HG02840 (cell line): ENCODE data around the gene TMEM132D.
"Not testable (repeated sequence)": the region's sequence is repeated elsewhere in the genome, so short reads cannot be mapped to it uniquely, and the experiment has no call there.

Experiments
- ATAC-seq: cut with Tn5 transposase; IDR thresholded peaks from one replicate; pipeline ENCODE4 v1.9.1; 2021; ENCODE audit warnings: mild to moderate bottlenecking, moderate library complexity, moderate number of reproducible peaks; ENCODE audit not compliant: unreplicated experiment, low FRiP score

The TMEM132D gene

DNA sequence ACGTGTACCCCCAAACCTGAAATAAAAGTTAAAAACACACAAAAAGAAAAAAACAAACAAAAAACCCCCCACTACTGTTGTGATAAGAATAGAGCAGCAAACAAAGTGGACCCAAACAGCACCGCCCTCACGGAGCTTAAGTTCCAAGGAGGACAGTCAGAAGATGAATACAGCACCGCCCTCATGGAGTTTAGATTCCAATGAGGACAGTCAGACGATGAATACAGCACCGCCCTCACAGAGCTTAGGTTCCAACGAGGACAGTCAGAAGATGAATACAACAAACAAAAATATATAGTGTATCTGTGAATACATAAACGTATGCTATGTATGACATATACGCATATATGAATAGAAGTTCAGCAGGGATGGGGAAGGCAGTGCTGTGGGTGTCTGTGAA is 696.7 kb downstream of the TMEM132D start:
- no peak for ATAC-seq

DNA sequence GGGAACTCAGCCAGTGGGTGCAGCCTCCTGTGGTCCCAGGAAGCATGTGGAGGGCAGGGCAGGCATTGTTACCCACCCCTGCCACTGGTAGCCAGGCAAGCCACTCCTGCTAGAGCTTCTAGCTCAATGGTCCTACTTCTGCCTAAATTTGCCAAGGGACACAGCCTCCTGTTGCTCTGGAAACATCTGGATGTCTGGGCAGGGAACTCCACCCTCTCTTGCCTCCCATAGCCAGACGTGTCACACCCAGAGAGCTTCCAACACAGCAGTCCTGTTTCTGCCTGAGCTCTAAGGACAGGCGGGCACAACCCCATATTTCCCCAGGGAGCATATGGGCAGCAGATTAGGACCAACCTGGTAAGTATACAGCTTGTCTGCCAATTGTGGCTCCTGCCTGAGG is 700.4 kb downstream of the TMEM132D start:
- ATAC-seq: no peak

DNA sequence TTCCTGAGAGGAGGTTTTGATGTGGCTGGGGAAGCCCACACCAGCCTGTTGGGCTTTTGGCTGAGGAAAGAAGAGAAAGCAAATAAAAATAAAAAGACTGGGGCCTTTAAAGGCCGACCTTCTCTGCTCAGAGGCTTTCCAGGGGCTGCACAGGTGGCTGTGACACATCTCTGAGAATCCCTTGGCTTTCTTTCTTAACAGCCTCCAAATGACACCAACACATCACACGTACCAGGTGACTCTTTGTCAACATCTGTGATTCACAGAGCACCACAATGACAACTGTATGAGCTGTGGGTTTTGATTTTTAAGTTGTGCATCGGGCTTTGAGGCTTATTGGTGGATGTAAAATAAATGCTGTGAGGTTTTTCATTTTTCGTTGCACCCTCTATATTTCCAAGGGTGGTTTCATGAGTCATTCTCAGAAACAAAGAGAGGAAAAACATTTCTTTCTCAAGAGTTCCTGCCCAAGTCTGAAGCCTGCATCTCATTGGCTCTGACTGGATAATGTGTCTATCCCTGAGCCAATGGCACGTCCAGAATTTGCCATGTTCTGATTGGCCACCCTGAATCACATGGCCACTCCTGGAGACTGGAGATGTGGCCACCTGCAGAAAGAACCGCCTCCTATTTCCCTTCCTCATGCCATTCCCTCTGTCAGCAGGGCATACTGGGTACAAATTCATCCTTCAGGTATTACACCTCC is 701.6 kb downstream of the TMEM132D start:
- no peak for ATAC-seq

DNA sequence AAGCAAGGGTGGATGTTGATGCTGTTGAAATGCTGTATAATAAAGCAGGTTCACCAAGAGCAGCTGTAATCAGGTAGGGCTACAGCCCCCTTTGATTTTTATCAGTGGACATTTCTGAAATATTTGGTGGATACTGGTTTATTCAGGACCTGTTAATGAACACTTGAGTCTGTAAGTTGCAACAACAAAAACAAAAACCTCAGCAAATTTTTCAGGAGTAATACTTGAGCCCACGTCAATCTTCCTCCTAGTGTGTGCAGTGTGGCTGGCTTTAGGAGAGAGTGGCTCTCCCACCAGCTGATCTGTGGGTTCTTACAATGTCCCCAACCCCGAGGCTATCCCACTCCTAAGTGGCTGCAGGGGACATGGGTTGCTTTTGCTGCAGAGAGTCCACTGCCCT is 702.8 kb downstream of the TMEM132D start:
- ATAC-seq: no peak

DNA sequence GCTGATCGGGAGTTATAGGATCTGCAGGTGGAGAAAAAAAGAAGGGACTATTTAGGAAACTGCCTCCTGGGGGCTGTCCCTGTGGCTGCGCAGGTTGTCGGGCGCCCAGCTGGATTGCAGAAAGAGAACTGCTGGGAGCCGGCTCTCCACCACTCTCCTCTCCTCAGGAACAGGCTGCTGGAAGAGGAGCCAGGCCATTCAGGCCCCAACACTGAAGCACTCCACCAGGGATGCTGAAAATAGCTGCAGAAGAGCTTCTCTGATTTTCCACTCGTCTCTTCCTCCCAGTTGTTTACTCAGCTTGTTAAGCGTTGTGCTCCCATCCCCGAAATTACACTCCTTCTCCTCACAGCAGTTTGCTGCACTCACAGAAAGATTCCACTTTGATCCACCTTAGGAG is 703.2 kb downstream of the TMEM132D start:
- no peak for ATAC-seq

DNA sequence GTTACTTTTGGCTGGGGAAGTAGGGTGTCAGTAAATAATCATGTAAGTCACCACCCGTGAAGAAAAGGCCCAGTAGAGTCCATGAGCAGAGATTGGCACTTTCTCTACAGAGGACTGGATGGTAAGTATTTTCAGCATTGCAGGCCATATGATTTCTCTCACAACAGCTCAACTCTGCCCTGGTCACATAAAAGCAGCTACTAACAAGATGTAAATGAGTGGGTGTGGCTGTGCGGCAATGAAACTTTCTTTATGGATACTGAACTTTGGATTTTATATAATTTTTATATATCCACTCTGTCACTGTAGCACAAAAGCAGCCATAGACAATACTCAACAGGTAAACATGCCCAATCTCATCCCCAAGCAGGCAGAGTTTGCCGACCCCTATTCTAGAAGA is 706.9 kb downstream of the TMEM132D start:
- ATAC-seq: no peak

DNA sequence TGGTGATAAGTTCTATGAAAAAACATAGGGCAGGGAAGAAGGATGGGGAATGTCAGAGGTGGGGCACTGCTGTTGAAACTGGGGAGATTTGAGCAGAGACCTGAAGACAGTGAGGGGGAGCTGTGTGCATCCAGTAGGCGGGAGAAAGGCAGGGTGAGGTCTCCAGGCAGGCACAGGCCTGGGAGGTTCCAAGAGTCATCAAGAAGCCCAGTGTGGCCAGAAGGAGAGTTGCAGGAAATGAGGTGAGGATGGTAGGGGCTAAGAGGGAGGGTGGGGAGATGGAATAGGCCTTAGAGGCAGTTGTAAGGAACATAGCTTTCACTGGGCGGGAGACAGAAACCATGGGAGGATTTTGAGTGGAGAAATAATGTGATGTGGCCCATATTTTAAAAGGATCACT is 708.7 kb downstream of the TMEM132D start:
- ATAC-seq: no peak

DNA sequence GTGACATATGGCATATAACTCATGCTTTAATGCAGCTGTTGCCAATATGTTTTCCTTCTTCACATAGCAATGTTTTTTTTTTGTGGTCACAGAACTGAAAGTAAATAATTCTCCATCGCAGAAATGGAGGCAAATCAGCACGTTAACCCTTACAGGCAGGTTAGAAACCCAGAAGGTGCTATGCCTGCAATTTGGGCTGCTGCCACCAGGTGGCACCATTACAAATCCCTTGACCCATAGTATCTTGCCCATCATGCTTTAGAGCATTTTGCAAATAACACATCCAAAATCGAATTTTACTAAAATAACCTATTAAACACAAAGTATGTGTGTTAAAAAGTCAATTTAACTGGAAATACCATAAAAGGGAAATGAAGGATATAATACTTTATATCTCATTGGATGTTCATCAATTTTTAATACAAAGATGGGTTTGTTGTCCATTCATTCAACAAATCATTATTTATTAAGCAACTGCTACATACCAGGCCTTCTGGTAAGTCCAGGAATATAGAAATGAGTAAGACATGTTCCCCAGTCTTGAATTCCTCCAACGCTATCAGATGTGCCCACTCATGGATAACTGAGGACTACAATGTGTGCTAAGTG is 710.5 kb downstream of the TMEM132D start:
- ATAC-seq: no peak

DNA sequence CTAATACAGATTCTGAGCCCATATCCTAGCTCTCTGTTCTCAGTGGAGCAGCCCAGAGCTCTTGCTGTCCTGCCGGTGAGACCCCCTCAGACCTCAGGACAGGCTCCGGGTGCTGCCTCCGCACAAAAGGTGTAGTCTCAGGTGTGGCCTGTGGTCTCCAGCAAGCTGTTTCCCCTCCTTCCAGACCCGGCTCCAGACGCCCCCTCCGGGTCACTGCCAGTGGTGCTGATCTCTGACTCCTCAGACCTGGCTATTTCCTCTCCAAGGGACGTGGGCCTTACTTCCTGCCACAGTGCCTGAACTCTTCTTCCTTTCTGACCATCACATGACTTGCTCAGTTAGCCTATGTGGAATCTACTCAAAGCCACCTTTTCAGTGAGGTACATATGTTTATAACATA is 713.0 kb downstream of the TMEM132D start:
- no peak for ATAC-seq

DNA sequence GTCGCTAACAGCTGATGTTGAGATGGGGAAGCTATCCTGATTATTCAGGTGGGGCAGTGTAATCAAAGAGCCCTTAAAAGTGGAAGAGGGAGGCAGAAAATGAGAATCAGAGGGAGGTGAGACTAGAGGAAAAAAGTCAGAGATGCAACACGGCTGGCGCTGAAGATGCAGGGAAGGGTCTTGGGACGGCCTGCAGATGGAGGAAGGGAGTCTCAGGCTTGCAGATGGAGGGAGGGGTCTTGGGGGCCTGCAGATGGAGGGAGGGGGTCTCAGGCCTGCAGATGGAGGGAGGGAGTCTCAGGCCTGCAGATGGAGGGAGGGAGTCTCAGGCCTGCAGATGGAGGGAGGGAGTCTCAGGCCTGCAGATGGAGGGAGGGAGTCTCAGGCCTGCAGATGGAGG is 713.9 kb downstream of the TMEM132D start:
- not testable (repeated sequence) for ATAC-seq

DNA sequence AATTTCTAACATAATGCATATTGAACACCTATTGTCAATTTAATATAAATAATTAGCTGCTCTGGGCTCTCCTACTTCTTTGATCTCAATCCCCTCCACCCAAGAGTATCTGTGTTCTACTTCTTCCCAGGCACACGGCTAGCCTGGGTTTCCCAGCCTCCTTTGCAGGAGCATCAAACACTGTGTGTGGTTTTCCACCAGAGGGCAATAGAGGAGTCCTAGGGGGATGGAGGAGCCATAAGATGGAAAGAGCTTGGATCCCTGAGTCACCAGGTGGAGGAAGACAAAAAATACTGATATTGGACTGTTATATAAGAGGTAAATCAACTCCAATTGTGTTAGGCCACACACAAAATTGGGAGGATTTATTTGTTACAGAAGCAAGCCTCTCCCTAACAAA is 716.9 kb downstream of the TMEM132D start:
- ATAC-seq: no peak

DNA sequence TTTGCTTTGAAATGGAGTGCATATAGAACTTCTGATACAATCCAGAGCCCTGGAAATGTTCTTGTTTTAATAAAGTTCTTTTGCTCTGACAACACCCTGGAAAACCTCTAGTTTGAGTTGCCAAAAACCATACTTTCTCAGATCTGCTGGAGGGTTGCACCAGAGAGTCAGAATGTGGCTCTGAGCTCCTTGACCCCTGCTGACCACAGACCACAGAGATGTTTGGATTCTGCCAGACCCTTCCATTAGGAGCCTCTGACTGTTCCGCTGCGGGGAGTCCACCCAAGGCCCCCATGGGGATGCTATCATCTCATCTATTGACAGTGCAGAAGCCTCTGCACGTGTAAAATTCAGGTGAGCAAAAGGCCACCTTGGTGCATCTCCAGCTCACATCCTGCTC is 718.0 kb downstream of the TMEM132D start:
- no peak for ATAC-seq

DNA sequence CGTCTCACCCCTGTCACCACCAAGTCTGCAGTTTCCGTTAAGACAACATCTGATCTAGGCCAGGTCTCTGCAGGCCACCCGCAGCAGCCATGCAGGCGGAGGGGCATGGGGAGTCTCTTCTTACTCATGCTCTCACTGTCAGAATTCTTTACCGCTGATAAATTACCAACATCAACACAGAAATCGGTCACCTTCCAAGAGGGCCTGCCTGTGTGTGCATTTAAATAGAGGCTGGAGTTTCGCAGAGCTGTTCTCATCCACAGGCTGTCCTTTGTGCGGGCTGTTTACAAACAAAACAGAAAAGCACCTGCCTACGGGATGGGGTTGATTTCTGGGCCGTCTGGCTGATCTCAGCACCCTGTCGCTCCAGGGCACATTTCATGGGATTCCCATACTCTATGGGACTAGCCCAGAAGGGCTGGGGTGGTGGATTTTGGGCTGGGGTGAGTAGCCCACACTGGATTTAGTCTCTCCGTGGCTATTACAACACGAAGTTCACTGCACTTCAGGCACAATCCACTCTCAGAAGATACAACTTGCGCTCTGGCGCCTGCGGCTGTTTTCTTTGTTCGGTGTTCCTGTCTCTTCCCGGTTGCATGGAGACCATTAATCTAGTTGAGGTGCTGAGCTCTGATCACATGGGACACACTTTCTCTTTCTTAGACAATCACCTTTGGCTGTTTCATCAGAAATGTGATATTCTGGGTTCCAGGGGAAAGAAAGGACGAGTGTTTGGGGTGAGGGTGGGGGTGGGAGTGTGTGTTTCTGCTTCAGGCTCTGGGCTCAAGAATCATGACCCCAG is 719.5 kb downstream of the TMEM132D start:
- ATAC-seq: no peak

DNA sequence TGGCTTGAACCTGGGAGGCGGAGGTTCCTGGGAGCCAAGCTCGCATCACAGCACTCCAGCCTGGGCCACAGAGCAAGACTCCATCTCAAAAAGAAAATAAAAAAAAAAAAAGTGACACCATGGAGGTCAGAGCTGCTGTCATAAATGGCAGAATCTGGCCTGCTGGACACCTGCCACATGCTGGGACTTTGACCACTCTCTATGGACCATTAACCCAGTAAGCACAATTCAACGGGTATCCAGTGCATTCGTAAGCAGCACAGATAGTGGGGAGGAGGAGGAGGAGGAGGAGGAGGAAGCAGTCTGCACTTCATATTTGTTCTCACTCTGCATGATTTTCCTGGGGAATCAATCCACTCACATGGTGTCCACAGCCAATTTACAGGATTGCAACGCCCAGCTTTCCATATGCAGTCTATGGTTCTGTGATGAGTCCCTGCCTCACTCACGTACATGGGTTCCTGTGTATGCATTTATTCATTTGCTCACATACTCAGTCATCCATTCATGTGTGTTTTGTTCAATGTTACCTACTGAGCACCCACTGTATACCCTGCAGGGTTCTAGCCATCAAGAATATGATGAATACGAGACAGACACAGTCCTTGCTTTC is 723.8 kb downstream of the TMEM132D start:
- no peak for ATAC-seq

DNA sequence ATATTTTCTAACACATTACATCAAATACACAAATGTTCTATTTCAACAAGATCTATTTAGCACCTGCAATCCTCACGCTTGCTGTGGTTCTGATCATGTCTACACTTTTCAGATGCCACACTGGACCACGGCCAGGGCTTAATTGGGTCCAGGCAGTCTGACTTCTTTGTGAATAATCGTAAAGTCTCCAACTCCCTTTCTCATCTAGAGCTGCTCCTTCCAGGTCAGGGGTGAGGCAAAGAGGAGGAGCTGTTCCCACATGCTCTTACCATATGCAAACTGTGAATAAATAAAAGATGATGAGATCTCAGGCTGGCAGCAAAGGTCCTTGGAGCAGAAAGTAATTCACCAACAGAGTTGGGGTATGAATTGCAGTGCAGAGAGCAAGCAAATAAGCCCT is 733.9 kb downstream of the TMEM132D start:
- ATAC-seq: no peak

DNA sequence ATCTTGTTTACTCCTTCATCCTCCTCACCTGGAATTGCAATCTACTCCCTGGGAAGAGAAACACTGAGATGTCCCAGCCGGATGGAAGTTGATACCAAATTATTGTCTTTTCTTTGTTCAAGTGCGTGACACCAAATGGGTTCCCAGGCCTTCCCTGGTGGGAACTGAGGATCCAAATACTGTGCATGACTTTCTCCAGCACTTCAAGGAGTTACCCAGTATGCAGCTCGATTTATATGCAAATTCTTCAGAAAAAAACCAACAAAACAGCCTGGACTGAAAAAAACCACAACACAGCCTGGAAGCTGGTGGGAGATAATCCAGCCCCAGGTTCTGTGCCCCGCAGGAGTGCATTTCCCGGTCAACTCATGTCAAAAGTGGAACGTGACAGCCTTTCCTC is 740.0 kb downstream of the TMEM132D start:
- no peak for ATAC-seq

DNA sequence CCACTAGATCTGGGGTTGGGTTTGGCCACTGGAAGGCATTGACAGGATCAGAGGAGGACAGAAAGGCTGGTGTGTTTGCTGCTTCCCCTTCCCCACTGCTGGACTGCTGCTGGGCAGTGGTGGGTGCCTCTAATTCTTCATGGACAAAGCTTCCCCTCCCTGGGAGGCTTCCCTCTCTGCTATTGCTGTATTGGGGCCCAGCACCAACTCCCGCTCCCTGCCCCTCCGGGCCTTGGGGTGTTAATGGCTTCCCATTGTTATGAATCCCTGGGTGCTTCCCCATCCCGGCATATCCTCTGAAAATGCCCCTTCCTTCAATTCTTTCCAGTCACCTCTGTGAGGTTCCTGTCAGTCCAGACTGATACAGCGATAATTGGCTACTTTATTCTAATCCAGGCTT is 740.4 kb downstream of the TMEM132D start:
- no peak for ATAC-seq

DNA sequence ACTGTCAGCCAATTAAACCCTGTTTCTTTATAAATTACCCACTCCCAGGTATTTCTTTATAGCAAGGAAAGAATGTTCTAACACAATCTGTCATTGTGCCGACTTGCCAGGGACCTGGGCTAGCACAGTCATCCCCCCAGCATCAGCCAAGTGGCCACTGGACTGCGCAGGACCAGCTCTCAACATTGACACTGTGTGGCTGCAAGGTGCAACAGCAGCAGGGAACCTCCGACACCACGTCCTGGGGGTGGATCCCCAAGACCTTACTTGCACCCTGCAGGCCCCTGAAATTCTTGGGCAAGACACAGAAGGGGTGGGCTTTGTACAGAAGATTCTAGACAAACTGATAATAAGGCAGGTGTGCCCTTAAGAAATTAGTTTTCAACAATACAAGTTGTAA is 741.0 kb downstream of the TMEM132D start:
- no peak for ATAC-seq

DNA sequence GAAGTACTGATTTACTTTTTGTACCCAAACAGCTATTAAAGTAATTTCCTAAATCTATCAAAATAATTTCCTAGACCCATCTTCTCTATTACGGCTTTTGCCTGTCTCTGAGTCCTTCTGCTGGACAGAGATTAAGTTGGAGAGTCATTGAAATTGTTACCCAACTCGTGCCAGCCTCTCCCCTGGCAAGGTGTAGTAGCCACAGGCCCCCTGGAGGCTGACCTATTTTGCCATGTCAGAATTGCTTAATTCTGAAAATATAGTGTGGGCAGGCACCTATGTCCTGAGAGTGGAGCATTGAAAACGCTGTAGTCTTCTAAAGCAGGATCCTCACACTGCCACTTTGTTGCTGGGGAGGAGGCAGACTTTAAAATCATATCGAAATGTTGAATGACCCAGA is 742.3 kb downstream of the TMEM132D start:
- ATAC-seq: no peak

DNA sequence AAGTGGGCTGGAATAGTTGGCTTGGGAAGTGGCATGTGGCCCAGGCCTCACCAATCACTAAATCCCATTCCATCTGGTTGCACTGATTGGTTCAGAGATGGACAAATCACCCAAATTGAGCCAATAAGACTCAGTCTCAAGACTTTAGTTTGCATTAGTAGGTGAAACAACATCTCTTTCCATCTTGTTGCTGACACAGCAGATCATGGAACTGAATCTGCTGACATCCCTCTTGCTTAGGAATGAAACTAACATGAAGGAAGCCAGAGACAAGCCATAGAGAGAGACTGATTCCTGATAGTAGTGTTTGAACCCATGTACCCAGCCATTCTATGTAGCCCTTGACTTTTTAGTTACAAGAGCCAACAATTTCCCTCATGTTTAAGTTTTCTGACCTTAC is 743.5 kb downstream of the TMEM132D start:
- no peak for ATAC-seq

DNA sequence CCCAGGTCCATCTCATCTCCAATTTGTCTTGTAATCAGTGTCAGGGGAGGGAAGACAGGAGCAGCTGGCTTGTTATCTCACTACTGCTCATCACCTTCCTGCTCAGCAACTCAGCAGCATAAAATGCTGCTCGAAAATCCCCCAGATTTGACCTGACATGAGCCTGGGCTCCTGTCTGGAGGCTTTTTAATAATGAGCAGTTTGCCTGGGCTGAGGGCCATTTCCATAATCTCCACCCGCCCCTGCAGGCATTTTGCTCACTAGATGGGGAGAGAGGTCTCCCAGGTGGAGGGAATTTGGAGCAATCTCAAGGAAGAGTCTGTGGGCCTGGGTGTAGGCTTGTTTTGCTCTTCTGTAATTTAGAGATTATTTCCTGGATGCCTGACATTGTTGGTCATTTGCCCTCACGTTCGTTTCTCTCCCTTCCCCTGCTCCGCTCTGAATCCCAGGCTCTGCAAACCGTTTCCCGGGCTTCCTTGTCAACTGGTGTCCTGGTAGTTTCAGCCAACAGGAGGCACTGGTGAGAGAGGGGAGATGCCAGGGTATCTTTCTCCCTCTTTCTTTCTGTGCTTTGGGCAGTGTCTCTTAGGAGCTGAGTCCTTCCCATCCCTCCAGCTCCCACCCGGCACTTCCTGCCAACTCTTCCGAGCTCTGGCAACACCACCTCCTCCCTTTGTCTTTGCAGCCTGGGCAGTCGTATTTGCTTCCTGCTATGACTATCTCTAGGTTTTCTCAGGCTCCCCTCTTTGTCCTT is 751.3 kb downstream of the TMEM132D start:
- no peak for ATAC-seq
